Colonic mucosa (tissue), 4 donors: Measurements from ENCODE around the gene APOC1. TPM values are rescaled to one million over a fixed set of nuclear protein-coding genes. Genes with fewer than 3 reads are reported as not detected.
"Not testable (repeated sequence)": the region's sequence is repeated elsewhere in the genome, so short reads cannot be mapped to it uniquely, and the experiment has no call there.

ENCODE experiments used
- DNase-seq: peaks from one replicate; pipeline ENCODE4 v3.0.0-alpha.2; 2020
- H3K27ac ChIP-seq: fragments of 200-600 bp; one replicate; pipeline ENCODE4 v1.8.0; 2021
- H3K27me3 ChIP-seq: fragments of 200-600 bp; one replicate; pipeline ENCODE4 v1.8.0; 2021
- H3K36me3 ChIP-seq: fragments of 200-600 bp; one replicate; pipeline ENCODE4 v1.8.0; 2021
- H3K4me1 ChIP-seq: fragments of 200-600 bp; one replicate; pipeline ENCODE4 v1.8.0; 2021; ENCODE audit warnings: mild to moderate bottlenecking
- H3K4me3 ChIP-seq: fragments of 200-600 bp; one replicate; pipeline ENCODE4 v1.8.0; 2021
- H3K9ac ChIP-seq, 2 donors: one replicate each; pipeline ENCODE4 v1.7.0; 2013; ENCODE audit warnings: control low read depth in 2 of 2, low read depth in 2 of 2, low read length in 2 of 2
- H3K9me3 ChIP-seq: fragments of 200-600 bp; one replicate; pipeline ENCODE4 v1.8.0; 2021
- intact Hi-C: fragments of 100-400 bp; cut with DNase I; formaldehyde crosslinking; loops from one replicate; pipeline ENCODE4 v1.14.1; 2022
- total RNA-seq, 2 donors: library from RNA; stranded (reverse); fragmentation: NEBNext Ultra II Directional in 1 of 2; extraction: Animal tissue kit (Norgen Biotek cat#: 25700) in 1 of 2; gene quantifications; one replicate each; pipeline ENCODE4 v1.2.1, GENCODE V29; 2021
- TF ChIP-seq, protein P1 (sequence below): fragments of 200-600 bp; IDR thresholded peaks from one replicate; pipeline ENCODE4 v1.8.0; 2022; ENCODE audit warnings: antibody characterized with exemption, mild to moderate bottlenecking
- donor health status: healthy.
- donor health status: DM: no; HTN: no; CAD: no.
- donor health status: DM: no; HTN: no; CAD: no.

APOC1 gene
- total RNA-seq, 2 donors from 2014 or later, result 10.4 to 19.9 TPM

DNA sequence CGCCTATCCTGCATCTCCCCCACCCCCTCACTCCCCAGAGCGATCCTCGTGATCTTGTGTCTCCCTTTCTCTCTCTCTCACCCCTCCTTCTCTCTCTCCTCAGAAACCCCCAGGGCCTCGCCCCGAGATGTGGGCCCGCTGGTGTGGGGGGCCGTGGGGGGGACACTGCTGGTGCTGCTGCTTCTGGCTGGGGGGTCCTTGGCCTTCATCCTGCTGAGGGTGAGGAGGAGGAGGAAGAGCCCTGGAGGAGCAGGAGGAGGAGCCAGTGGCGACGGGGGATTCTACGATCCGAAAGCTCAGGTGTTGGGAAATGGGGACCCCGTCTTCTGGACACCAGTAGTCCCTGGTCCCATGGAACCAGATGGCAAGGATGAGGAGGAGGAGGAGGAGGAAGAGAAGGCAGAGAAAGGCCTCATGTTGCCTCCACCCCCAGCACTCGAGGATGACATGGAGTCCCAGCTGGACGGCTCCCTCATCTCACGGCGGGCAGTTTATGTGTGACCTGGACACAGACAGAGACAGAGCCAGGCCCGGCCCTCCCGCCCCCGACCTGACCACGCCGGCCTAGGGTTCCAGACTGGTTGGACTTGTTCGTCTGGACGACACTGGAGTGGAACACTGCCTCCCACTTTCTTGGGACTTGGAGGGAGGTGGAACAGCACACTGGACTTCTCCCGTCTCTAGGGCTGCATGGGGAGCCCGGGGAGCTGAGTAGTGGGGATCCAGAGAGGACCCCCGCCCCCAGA, 36.1 kb upstream of the APOC1 start:
- no peaks in the 10 kb centered on the region for H3K4me1 ChIP-seq
- TF ChIP-seq, protein P1, sequence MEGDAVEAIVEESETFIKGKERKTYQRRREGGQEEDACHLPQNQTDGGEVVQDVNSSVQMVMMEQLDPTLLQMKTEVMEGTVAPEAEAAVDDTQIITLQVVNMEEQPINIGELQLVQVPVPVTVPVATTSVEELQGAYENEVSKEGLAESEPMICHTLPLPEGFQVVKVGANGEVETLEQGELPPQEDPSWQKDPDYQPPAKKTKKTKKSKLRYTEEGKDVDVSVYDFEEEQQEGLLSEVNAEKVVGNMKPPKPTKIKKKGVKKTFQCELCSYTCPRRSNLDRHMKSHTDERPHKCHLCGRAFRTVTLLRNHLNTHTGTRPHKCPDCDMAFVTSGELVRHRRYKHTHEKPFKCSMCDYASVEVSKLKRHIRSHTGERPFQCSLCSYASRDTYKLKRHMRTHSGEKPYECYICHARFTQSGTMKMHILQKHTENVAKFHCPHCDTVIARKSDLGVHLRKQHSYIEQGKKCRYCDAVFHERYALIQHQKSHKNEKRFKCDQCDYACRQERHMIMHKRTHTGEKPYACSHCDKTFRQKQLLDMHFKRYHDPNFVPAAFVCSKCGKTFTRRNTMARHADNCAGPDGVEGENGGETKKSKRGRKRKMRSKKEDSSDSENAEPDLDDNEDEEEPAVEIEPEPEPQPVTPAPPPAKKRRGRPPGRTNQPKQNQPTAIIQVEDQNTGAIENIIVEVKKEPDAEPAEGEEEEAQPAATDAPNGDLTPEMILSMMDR, result no peak
- H3K4me3 ChIP-seq, result no peak overlapping the region
- DNase-seq, result no peak
- no peak overlapping the region for H3K9ac ChIP-seq
- intact Hi-C loops, result no loop called here
- no peaks in the 10 kb centered on the region for H3K9me3 ChIP-seq
- no peaks in the 10 kb centered on the region for H3K36me3 ChIP-seq
- no peaks in the 10 kb centered on the region for H3K27me3 ChIP-seq
- H3K27ac ChIP-seq, result no peak overlapping the region

DNA sequence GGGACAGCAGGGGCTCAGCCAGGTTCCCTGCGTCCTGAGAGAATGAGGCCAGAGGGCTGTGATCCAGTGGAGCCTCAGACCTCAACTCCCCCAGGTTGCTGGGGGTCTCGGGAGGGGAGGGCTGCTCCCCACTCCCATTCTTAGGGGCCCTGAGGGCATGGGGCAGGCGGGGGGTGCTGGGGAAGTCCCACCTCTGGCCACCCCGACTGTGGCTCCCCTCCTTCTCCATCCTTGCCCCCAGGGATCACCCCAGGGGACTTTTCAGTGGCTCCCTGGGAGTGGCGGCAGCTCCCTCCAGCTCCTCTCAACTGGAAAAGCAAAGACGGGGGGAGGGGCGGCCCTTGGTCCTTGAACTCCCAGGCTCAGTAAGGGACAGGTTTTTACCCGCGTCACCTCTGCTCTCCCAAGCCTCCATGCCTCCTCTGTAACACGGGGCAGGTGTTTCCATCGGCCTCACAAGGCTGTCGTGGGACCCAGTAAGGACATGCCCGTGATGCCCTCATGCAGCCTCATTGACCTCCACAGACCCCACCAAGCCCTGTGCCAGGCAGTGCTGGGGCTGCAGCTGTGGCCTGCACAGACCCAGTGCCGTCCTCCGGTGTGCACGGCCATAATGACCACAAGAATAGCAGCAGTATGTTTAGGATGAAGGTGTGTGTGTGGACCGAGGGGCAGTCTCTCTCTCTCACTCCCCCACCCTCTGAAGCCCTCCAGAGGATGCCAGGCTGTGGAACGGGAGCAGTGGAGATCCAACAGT, 34.9 kb upstream of the APOC1 start:
- Histone ChIP-seq H3K4me3 (no peak overlapping the region), H3K27ac (no peak overlapping the region), H3K36me3 (no peaks in the 10 kb centered on the region), H3K27me3 (no peaks in the 10 kb centered on the region), H3K9me3 (no peaks in the 10 kb centered on the region), H3K9ac (no peak overlapping the region), H3K4me1 (no peaks in the 10 kb centered on the region)
- intact Hi-C loops, result no loop called here
- TF ChIP-seq, protein P1, result no peak
- DNase-seq, result no peak

DNA sequence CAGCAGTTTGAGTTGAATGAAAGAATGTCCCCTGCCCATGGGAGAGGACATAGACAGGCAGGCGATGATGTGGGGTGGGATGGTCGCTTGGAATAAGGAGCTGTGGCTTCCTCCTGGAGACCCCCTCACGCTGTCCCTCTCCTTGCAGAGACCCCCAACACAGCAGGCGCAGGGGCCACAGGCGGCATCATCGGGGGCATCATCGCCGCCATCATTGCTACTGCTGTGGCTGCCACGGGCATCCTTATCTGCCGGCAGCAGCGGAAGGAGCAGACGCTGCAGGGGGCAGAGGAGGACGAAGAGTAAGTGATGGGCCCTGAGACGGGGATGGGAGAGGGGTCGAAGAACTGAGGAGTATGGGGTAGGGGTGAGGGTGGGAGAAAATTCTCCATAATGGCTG, 32.3 kb upstream of the APOC1 start:
- intact Hi-C loops, result no loop called here
- H3K27me3 ChIP-seq, result no peaks in the 10 kb centered on the region
- no peaks in the 10 kb centered on the region for H3K9me3 ChIP-seq
- H3K36me3 ChIP-seq, result no peaks in the 10 kb centered on the region
- no peak for DNase-seq
- TF ChIP-seq, protein P1, result no peak
- no peak overlapping the region for H3K4me3 ChIP-seq
- H3K9ac ChIP-seq, result no peak overlapping the region
- no peaks in the 10 kb centered on the region for H3K4me1 ChIP-seq
- no peak overlapping the region for H3K27ac ChIP-seq

DNA sequence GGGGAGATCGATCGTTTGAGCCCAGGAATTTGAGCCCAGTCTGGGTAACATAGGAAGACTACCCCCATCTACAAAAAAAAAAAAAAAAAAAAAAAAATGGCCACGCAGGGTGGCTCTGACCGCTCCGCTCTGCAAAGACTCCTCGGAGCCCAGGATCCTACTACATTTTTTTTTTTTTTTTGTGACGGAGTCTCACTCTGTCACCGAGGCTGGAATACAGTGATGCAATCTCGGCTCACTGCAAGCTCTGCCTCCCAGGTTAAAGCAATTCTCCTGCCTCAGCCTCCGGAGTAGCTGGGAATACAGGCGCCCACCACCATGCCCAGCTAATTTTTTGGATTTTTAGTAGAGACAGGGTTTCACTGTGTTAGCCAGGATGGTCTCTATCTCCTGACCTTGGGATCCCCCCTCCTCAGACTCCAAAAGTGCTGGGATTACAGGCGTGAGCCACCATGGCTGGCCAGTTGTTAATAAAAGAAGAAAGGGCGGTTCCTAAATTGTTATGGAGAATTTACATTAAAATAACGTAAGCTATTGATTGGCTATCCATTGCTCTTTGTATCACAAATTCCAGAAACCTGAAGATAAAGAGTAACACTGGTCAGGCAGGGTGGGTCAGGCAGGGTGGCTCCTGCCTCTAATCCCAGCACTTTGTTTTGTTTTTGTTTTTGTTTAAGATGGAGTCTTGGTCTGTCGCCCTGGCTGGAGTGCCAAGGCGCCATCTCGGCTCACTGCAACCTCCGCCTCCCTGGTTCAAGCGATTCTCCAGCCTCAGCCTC, 31.6 kb upstream of the APOC1 start:
- H3K36me3 ChIP-seq, H3K27ac ChIP-seq, H3K9me3 ChIP-seq, DNase-seq, H3K27me3 ChIP-seq, H3K9ac ChIP-seq, intact Hi-C loops, H3K4me3 ChIP-seq, H3K4me1 ChIP-seq: not testable (repeated sequence)

DNA sequence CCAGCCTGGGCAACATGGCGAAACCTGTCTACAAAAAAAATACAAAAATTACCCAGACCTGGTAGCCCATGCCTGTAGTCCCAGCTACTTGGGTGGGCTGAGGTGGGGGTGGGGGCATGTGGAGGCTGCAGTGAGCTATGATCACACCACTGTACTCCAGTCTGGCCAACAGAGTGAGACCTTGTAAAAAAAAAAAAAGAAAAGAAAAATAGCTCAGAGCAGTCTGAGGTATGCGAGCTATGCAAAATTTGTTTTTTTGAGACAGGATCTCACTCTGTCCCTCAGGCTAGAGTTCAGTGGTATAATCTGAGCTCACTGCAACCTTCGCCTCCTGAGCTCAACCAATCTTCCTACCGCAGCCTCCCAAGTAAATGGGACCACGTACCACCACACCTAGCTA, 30.5 kb upstream of the APOC1 start:
- Histone ChIP-seq H3K27me3 (no peaks in the 10 kb centered on the region), H3K4me1 (no peaks in the 10 kb centered on the region), H3K27ac (no peak overlapping the region), H3K36me3 (no peaks in the 10 kb centered on the region), H3K9me3 (no peaks in the 10 kb centered on the region), H3K4me3 (no peak overlapping the region), H3K9ac (no peak overlapping the region)
- intact Hi-C loops, result no loop called here
- no peak for DNase-seq
- TF ChIP-seq, protein P1, result no peak
